Gastroesophageal sphincter (tissue), 4 donors: ENCODE results near the gene CCDC71L. TPM values are rescaled to one million over a fixed set of nuclear protein-coding genes. Genes with fewer than 3 reads are reported as not detected.

Source experiments
- ATAC-seq: fragments of 150-250 bp; one replicate; pipeline ENCODE4 v1.9.1; 2016; ENCODE audit warnings: mild to moderate bottlenecking, moderate library complexity
- H3K27ac ChIP-seq, 4 donors: fragments of 200-600 bp; sonication (generic) in 3 of 4; 1 replicate in 3 of 4; 2 replicates in 1 of 4; pipeline ENCODE4 v1.5.1; 2016 to 2019
- H3K27me3 ChIP-seq: fragments of 200-600 bp; sonication (generic); one replicate; pipeline ENCODE4 v1.5.1; 2019
- H3K36me3 ChIP-seq, 2 donors: fragments of 200-600 bp; sonication (generic); one replicate each; pipeline ENCODE4 v1.5.1; 2019; ENCODE audit warnings: control low read depth in 1 of 2
- H3K4me1 ChIP-seq, 3 donors: fragments of 200-600 bp; sonication (generic); 1 replicate in 2 of 3; 2 replicates in 1 of 3; pipeline ENCODE4 v1.5.1; 2016 to 2019; ENCODE audit warnings: control low read depth in 2 of 3
- H3K4me3 ChIP-seq, 2 donors: fragments of 200-600 bp; sonication (generic); one replicate each; pipeline ENCODE4 v1.5.1; 2019; ENCODE audit warnings: mild to moderate bottlenecking in 1 of 2, moderate library complexity in 1 of 2
- H3K9me3 ChIP-seq, 3 donors: fragments of 200-600 bp; sonication (generic); one replicate each; pipeline ENCODE4 v1.5.1; 2017 to 2019; ENCODE audit warnings: control low read depth in 2 of 3
- CTCF ChIP-seq, 4 experiments: fragments of 200-600 bp in 2 of 4; fragments of 450-650 bp in 2 of 4; sonication (generic) in 1 of 4; IDR thresholded peaks; one replicate each; pipeline ENCODE4 v1.5.1; 2017 to 2019; ENCODE audit warnings: antibody characterized with exemption in 4 of 4, mild to moderate bottlenecking in 2 of 4, moderate library complexity in 2 of 4
- EP300 ChIP-seq: sonication (generic); formaldehyde crosslinking; IDR thresholded peaks from one replicate; pipeline ENCODE4 v1.6.1; 2017; ENCODE audit warnings: antibody characterized with exemption, mild to moderate bottlenecking
- POLR2A ChIP-seq, 2 donors: fragments of 450-650 bp; IDR thresholded peaks; one replicate each; pipeline ENCODE4 v1.6.1; 2017; ENCODE audit warnings: antibody characterized with exemption in 2 of 2, mild to moderate bottlenecking in 2 of 2, moderate library complexity in 1 of 2
- POLR2AphosphoS5 ChIP-seq: sonication (generic); formaldehyde crosslinking; IDR thresholded peaks from one replicate; pipeline ENCODE4 v1.6.1; 2017; ENCODE audit warnings: antibody characterized with exemption
- WGBS, 2 donors: methylation state at CpG; one replicate each; pipeline ENCODE4 v1.1.5; 2018; ENCODE audit warnings: low coverage in 1 of 2; 5-methylcytosine and 5-hydroxymethylcytosine counted together
- total RNA-seq, 4 donors: library from RNA; depleted of rRNA; stranded (reverse); fragments of >200 nt; gene quantifications; one replicate each; pipeline ENCODE4 v1.1.0, GENCODE V29; 2016

CCDC71L gene
- total RNA-seq, 4 donors from 2014 or later = 24.0 to 80.1 (median 32.2) TPM

GRCh38 chr7:106616708-106617051 is 44.3 kb downstream of the CCDC71L start:
- TF ChIP-seq EP300 (no peak), POLR2A (IDR thresholded peaks at IDR 0.05) (no peak), POLR2AphosphoS5 (no peak), CTCF (IDR thresholded peaks at IDR 0.05) (no peak)
- H3K27me3 ChIP-seq = no peaks in the 10 kb centered on the region
- ATAC-seq = no peak
- peaks cover 0 to 28% (median 9%) of the 10 kb centered on the region in 3 donors for H3K4me1 ChIP-seq
- no peaks in the 10 kb centered on the region for H3K36me3 ChIP-seq
- H3K9me3 ChIP-seq = peaks cover 0 to 11% (median 0%) of the 10 kb centered on the region in 3 donors
- no peak overlapping the region for H3K27ac ChIP-seq
- H3K4me3 ChIP-seq = no peak overlapping the region

- TF ChIP-seq CTCF (IDR thresholded peaks at IDR 0.05) (no peak), EP300 (no peak), POLR2A (IDR thresholded peaks at IDR 0.05) (no peak), POLR2AphosphoS5 (no peak)
- WGBS, 2 donors = 93 to 100% methylated on average over 1 to 3 of the region's 3 CpGs
- no peak for ATAC-seq
- Histone ChIP-seq H3K9me3 (peaks cover 0 to 5% (median 0%) of the 10 kb centered on the region in 3 donors), H3K4me1 (peaks cover 0 to 28% (median 9%) of the 10 kb centered on the region in 3 donors), H3K27ac (no peak overlapping the region), H3K4me3 (no peak overlapping the region), H3K27me3 (no peaks in the 10 kb centered on the region), H3K36me3 (no peaks in the 10 kb centered on the region)
These were observed 44.9 kb downstream of the CCDC71L start for GRCh38 chr7:106615808-106616707.

DNA sequence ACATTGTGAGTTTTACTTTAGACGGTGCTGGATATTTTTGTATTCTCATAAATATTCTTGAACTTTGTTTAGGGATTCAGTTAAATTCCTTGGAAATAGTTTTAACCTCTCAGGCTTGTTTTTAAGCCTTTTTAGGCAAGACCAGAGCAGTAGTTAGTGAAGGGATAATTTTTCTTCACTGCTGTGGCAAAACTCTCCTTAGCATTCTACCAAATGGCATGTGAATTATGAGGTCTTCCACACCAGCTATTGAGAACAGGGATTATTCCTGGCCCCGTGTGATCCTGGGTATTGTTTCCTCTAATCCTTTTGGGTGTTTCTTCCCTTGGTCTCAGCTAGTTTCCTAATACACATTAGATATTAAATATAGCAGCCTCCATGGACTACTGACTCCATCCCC is 46.2 kb downstream of the CCDC71L start:
- WGBS, 2 donors = 18 to 51% methylated on average over 2 of the region's 2 CpGs
- TF ChIP-seq EP300 (no peak), POLR2A (IDR thresholded peaks at IDR 0.05) (no peak), CTCF (IDR thresholded peaks at IDR 0.05) (no peak), POLR2AphosphoS5 (no peak)
- H3K4me3 ChIP-seq = no peak overlapping the region
- H3K27ac ChIP-seq = peak overlapping the region in 1 of 4 donors; percentile 3
- H3K27me3 ChIP-seq = no peaks in the 10 kb centered on the region
- peaks cover 0 to 5% (median 0%) of the 10 kb centered on the region in 3 donors for H3K9me3 ChIP-seq
- peaks cover 0 to 28% (median 9%) of the 10 kb centered on the region in 3 donors for H3K4me1 ChIP-seq
- no peaks in the 10 kb centered on the region for H3K36me3 ChIP-seq
- ATAC-seq = no peak

- Histone ChIP-seq H3K27ac (no peak overlapping the region), H3K4me1 (peaks cover 0 to 27% (median 9%) of the 10 kb centered on the region in 3 donors), H3K36me3 (no peaks in the 10 kb centered on the region), H3K27me3 (no peaks in the 10 kb centered on the region), H3K9me3 (peaks cover 0 to 5% (median 0%) of the 10 kb centered on the region in 3 donors), H3K4me3 (no peak overlapping the region)
- TF ChIP-seq POLR2A (IDR thresholded peaks at IDR 0.05) = no peak
- no peak for TF ChIP-seq EP300
- TF ChIP-seq CTCF (IDR thresholded peaks at IDR 0.05) = no peak
- no peak for TF ChIP-seq POLR2AphosphoS5
- ATAC-seq = no peak
These were observed 47.0 kb downstream of the CCDC71L start for GRCh38 chr7:106613848-106614560.
